Panc1 (cell line): ENCODE measurements around the gene NOTCH1.

ENCODE experiments used
- POLR2AphosphoS5 ChIP-seq: IDR thresholded peaks from 2 replicates; pipeline ENCODE4 v1.6.1; 2012; ENCODE audit warnings: mild to moderate bottlenecking, low read depth, low read length, moderate library complexity
- SIN3A ChIP-seq: IDR thresholded peaks from 2 replicates; pipeline ENCODE4 v1.6.1; 2012; ENCODE audit warnings: low read depth, mild to moderate bottlenecking, low read length, moderate library complexity, borderline replicate concordance; ENCODE audit not compliant: insufficient read depth
- TF ChIP-seq, protein P1 (sequence below): fragments of 450-650 bp; IDR thresholded peaks from 2 replicates; pipeline ENCODE4 v1.5.1; 2017; ENCODE audit warnings: mild to moderate bottlenecking

DNA sequence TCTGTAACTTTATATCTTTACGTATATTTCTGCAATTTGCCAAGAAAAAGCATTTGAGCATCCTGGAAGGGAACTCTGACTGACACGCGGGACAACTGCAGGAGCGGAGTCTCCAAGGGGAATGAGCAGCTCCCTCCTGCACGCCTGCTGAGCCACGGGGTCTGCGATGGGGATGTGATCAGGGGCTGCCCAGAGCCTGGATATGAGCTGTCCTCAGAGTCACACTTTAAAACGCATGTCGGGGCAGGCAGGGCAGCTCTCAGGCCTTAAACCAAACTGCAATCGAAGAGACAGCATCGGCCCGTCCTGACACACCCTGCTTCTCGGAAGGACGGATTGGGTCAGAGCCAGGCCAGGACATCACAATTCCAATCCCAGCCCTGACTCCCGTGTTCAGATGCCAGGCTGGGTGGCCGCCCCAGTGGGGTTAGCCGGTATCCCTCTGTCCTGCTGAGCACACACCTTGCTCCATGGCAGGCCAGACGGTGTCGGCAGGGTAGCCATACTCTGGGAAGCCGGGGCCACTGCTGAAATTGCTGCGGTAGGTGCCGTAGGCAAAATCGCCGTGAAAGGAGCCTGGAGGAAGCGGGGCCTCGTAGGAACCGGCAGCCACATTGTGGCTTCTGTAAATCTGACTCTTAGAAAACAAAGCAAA is 80.2 kb downstream of the NOTCH1 start:
- TF ChIP-seq, protein P1, sequence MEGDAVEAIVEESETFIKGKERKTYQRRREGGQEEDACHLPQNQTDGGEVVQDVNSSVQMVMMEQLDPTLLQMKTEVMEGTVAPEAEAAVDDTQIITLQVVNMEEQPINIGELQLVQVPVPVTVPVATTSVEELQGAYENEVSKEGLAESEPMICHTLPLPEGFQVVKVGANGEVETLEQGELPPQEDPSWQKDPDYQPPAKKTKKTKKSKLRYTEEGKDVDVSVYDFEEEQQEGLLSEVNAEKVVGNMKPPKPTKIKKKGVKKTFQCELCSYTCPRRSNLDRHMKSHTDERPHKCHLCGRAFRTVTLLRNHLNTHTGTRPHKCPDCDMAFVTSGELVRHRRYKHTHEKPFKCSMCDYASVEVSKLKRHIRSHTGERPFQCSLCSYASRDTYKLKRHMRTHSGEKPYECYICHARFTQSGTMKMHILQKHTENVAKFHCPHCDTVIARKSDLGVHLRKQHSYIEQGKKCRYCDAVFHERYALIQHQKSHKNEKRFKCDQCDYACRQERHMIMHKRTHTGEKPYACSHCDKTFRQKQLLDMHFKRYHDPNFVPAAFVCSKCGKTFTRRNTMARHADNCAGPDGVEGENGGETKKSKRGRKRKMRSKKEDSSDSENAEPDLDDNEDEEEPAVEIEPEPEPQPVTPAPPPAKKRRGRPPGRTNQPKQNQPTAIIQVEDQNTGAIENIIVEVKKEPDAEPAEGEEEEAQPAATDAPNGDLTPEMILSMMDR, result no peak
- TF ChIP-seq SIN3A (no peak), POLR2AphosphoS5 (no peak)
